ES-I3 (cell line): ENCODE results near the gene POLE.
"Not testable (repeated sequence)": the region's sequence is repeated elsewhere in the genome, so short reads cannot be mapped to it uniquely, and the experiment has no call there.

Experiments
- H3K36me3 ChIP-seq: 2 replicates; pipeline ENCODE4 v1.6.1; 2013; ENCODE audit warnings: mild to moderate bottlenecking, low read length, control low read depth, moderate library complexity; ENCODE audit not compliant: insufficient read depth
- H3K4me1 ChIP-seq: 2 replicates; pipeline ENCODE4 v1.6.1; 2013; ENCODE audit warnings: mild to moderate bottlenecking, control low read depth, low read length; ENCODE audit not compliant: insufficient read depth
- H3K9ac ChIP-seq: 2 replicates; pipeline ENCODE4 v1.6.1; 2013; ENCODE audit warnings: low read depth, mild to moderate bottlenecking, low read length, moderate library complexity
- H3K9me3 ChIP-seq: 2 replicates; pipeline ENCODE4 v1.6.1; 2013; ENCODE audit warnings: mild to moderate bottlenecking, low read length, moderate library complexity; ENCODE audit not compliant: control insufficient read depth, insufficient read depth

The POLE gene

DNA sequence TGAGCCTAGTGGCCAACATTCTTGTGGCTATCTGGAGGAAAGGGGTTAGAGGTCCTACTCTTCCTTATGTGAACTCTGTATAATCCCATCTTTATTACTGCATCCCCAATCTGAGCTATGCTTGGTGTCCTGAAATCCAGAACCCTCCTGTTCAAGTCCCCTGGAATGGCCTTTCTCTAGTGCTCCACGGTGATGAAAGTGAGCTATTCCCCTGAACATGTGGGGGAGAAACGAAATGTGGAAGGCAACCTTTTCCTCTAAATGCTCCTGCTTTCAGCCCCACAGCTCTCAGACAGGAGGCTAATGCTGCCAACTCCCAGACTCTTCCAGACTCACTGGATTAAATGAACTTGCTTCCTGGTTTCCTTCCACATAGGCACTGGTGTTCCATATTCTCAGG is 21.0 kb upstream of the POLE start:
- H3K4me1 ChIP-seq, result 0 out of 2 replicates have a peak, but pooled peaks cover 4% of the 10 kb centered on the region

DNA sequence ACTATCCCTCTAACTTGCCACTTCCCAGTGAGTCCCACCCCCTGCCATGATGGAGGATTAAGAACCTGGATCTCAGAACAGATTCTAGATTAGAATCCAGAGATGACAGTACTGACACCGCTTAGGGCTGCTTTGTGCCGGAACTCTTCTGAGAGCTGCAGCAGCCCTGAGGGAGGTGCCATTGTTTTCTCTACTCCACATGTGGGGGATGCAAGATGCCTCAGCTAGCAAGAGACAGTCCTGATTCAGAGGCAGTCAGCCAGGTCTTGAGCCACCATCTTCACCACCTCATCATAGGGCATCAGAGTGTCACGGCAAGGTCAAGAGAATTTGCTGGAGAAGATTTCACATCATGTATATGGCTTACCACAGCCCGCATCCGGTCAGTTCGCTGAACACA is 20.1 kb upstream of the POLE start:
- H3K9ac ChIP-seq, result no peak overlapping the region

More for the DNA sequence above, 21.0 kb upstream of the POLE start:
- Histone ChIP-seq H3K9ac (no peak overlapping the region), H3K9me3 (no peaks in the 10 kb centered on the region), H3K36me3 (no peaks in the 10 kb centered on the region)

DNA sequence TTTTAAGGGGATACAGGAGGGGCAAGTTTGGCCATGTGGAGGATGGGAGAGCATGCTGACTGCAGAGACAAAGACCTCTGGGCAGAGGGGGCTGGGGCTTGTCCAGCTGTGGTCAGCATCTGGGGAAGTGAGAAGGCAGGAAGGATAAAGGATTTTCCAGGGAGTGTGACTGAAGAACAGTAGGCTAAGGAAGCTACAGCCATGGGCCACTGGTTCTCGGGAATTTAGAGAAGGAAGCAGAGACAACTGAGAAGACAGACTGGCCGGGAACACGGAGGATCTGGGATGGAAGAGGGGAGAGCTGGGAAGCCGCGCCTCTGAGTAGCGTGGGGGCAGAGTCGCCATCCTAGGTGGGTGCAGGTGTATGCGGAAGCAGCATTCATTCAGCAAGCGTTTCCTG is 16.5 kb upstream of the POLE start:
- Histone ChIP-seq H3K9me3 (no peaks in the 10 kb centered on the region), H3K4me1 (0 out of 2 replicates have a peak, but pooled peaks cover 4% of the 10 kb centered on the region), H3K36me3 (no peaks in the 10 kb centered on the region), H3K9ac (no peak overlapping the region)

More for the DNA sequence above, 20.1 kb upstream of the POLE start:
- 0 out of 2 replicates have a peak, but pooled peaks cover 4% of the 10 kb centered on the region for H3K4me1 ChIP-seq
- no peaks in the 10 kb centered on the region for H3K9me3 ChIP-seq
- H3K36me3 ChIP-seq, result no peaks in the 10 kb centered on the region

DNA sequence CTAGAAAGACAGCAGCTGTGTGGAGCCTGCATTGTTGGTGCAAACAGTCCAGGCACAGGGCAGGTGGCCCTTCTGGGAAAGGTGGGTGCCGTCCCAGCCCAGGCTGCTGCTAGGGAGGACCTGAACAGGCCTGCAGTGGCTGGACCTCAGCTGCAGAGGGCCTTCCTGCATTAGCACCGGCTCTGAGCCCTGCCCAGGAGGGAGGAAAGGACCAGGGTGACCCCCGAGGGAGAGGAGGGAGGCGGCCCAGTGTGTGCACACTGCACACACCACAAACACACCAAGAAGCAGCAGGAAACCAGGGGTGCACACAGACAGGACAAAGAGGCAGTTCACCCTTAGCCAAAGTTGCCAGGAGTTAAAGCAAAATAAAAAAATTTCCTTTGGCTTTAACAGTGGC is 15.5 kb upstream of the POLE start:
- Histone ChIP-seq H3K4me1 (0 out of 2 replicates have a peak, but pooled peaks cover 4% of the 10 kb centered on the region), H3K9ac (no peak overlapping the region), H3K36me3 (no peaks in the 10 kb centered on the region), H3K9me3 (no peaks in the 10 kb centered on the region)

DNA sequence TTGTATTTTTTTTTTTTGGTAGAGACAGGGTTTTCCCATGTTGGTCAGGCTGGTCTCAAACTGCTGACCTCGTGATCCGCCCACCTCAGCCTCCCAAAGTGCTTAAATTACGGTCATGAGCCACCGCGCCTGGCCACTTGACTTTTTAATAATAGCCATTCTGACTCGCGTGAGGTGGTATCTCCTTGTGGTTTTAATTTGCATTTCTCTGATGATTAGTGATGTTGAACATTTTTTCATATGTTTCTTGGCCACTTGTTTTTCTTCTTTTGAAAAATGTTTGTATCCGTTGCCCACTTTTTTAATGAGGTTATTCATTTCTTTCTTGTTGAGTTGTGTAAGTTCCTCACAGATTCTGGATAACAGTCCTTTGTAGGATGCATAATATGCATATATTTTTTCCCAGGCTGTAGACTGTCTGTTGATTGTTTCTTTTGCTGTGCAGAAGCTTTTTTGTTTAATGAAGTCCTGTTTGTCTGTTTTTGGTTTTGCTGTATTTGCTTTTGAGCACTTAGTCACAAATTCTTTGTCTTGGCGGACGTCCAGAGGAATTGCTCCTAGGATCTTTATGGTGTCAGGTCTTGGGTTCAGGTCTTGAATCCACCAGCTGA is 13.2 kb upstream of the POLE start:
- 0 out of 2 replicates have a peak, but pooled peaks cover 4% of the 10 kb centered on the region for H3K4me1 ChIP-seq
- no peaks in the 10 kb centered on the region for H3K9me3 ChIP-seq
- H3K36me3 ChIP-seq, result no peaks in the 10 kb centered on the region
- H3K9ac ChIP-seq, result no peak overlapping the region

DNA sequence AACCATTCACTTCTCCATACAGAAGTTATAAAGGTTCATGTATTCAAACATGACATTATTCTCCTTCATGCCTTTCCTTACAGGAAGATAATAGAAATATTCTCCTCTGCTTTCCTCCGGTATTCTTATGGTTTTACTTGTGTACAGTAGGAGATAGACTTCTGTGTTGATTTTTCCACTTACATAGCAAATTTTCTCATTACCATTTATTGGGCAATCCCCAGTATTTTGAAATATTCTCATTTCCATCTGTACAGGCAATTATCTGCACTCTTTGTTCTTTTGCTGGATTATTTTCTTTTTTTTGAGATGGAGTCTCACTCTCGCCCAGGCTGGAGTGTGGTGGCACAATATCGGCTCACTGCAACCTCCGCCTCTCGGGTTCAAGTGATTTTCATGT is 11.2 kb upstream of the POLE start:
- Histone ChIP-seq H3K4me1 (no peaks in the 10 kb centered on the region), H3K36me3 (no peaks in the 10 kb centered on the region), H3K9me3 (no peaks in the 10 kb centered on the region), H3K9ac (no peak overlapping the region)

DNA sequence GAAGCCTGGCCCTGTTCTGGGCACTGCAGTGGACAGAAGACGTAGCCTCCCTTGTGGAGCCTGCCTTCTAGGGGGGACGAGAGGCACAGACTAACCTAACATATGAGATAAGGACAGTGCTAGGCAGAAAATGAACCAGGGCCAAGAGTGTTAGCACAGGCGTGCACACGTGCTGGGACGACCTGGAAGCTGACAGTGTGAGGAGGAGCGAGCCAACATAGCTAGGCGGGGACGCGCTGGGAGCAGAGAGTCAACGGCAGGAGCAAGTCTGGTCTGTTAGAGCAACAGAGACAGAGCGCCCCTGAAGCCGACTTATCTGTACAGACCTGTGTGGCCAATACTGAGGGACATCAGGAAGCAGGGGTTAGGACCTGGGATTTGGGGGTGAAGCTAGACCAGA is 8.3 kb upstream of the POLE start:
- H3K9ac ChIP-seq, result no peak overlapping the region
- no peaks in the 10 kb centered on the region for H3K36me3 ChIP-seq
- H3K9me3 ChIP-seq, result no peaks in the 10 kb centered on the region
- no peaks in the 10 kb centered on the region for H3K4me1 ChIP-seq

DNA sequence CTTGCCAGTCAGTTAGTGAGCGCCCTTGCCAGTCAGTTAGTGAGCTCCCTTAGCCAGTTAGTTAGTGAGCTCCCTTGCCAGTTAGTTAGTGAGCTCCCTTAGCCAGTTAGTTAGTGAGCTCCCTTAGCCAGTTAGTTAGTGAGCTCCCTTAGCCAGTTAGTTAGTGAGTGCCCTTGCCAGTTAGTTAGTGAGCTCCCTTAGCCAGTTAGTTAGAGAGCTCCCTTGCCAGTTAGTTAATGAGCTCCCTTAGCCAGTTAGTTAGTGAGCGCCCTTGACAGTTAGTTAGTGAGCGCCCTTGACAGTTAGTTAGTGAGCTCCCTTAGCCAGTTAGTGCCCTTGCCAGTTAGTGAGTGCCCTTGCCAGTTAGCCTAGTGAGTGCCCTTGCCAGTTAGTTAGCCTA is 7.7 kb upstream of the POLE start:
- H3K4me1 ChIP-seq, H3K36me3 ChIP-seq, H3K9me3 ChIP-seq, H3K9ac ChIP-seq: not testable (repeated sequence)

DNA sequence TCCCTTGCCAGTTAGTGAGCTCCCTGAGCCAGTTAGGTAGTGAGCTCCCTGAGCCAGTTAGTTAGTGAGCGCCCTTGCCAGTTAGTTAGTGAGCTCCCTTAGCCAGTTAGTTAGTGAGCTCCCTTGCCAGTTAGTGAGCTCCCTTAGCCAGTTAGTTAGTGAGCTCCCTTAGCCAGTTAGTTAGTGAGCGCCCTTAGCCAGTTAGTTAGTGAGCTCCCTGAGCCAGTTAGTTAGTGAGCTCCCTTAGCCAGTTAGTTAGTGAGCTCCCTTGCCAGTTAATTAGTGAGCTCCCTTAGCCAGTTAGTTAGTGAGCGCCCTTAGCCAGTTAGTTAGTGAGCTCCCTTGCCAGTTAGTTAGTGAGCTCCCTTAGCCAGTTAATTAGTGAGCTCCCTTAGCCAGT is 4.9 kb upstream of the POLE start:
- not testable (repeated sequence) for H3K36me3 ChIP-seq, H3K4me1 ChIP-seq, H3K9me3 ChIP-seq, H3K9ac ChIP-seq

DNA sequence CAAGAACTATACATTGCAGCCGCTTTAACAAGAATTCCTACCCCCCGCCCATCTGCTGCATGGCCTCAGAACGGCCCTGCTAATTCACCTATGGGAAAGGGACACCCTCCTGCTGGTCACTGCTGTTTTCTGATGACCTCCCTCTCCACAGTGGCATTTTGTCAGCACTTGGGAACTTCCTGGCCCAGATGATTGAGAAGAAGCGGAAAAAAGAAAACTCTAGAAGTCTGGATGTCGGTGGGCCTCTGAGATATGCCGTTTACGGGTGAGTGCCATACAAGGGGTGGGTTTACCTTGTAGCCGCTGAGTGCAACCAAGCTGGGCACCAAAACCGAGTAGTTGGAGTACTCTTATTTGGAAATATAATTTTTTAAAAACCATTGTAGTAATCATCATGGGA is 3.0 kb upstream of the POLE start:
- Histone ChIP-seq H3K9ac (no peak overlapping the region), H3K36me3 (peaks cover 2% of the 10 kb centered on the region; the same call in 1 of the 2 replicates), H3K4me1 (peaks cover 5% of the 10 kb centered on the region; the same call in 1 of the 2 replicates), H3K9me3 (no peaks in the 10 kb centered on the region)

DNA sequence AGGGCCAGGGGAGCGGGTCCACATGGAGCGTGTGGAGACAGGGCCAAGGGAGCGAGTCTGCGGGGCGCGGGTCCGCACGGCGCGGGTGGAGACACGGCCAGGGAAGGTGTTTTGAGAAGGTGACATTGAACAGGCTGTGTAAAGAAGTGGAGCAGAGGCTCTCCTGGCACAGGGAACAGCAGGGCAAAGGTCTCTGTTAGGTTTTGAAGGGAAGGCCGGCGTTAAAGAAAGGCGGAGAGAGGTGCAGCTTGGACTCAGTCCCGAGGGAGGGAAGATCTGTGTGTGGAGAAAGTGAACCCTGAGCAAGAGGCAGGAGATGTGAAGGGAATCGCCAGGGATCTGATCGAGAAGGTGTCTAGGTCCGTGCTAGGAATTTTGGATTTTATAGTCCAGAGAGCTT is 2.1 kb upstream of the POLE start:
- H3K4me1 ChIP-seq, result peaks cover 5% of the 10 kb centered on the region; the same call in 1 of the 2 replicates
- H3K9me3 ChIP-seq, result no peaks in the 10 kb centered on the region
- H3K36me3 ChIP-seq, result peaks cover 2% of the 10 kb centered on the region; the same call in 1 of the 2 replicates
- no peak overlapping the region for H3K9ac ChIP-seq

DNA sequence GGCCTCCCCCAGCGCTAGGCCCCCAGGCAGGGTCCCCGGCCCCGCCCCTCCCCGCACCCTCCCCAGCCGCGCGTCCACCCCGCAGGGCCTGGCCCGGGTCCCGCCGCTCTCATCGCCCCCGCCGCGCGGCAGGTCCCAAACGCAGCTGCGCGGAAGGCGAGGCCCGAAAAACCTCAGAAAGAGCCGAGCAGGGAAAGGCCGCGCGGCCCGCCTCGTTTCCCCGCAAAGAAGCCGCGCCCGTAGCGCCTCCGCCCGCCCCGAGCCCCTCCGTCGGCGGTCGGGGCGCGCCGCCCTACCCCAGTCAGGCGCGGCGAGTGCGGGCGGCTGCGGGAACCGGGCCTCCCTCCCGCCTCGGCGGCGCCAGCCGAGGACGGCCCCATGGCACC is 324 bp downstream of the POLE start:
- H3K9me3 ChIP-seq, result no peaks in the 10 kb centered on the region
- peaks cover 5% of the 10 kb centered on the region; the same call in 1 of the 2 replicates for H3K4me1 ChIP-seq
- peaks cover 2% of the 10 kb centered on the region; the same call in 1 of the 2 replicates for H3K36me3 ChIP-seq
- H3K9ac ChIP-seq, result peak overlapping the region; percentile 73

DNA sequence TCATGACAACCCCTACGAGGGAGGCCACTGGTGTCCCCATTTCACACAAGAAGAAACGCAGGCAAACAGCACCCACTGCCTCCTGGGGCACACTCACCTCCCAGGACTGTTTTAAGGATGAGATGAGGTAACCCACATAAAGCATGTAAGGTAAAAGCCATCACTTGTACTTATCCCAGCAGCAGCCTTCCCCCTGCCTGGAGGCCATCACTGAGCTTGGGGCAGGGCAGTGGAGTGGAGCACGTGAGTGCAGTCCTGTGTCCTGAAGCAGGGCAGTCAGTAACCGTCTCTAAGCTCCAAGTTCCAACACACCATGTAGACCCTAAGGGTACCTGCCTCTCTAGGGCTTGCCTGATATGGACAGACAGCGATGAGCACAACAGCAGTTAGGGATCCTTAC is 1.7 kb downstream of the POLE start:
- H3K36me3 ChIP-seq, result peaks cover 2% of the 10 kb centered on the region
- H3K9me3 ChIP-seq, result no peaks in the 10 kb centered on the region
- H3K9ac ChIP-seq, result no peak overlapping the region
- peaks cover 5% of the 10 kb centered on the region; the same call in 1 of the 2 replicates for H3K4me1 ChIP-seq

DNA sequence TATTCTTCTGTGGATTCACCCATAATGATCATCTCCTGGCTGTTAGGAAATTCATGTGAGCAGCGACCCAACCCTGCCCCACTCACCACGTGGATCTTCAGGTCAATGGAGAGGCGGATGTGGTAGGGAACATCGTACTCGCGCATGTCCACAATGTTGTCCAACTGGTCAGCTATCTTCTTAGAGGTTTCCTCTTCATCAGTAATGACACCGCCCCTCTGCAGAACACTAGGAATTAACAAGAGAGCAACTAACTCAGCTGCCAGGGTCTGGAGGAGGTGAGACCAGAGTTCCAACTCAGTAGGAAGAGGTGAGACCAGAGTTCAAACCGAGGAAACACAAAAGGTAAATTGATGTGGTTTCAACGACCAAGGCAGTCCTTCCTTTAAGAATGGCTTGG is 9.7 kb downstream of the POLE start:
- Histone ChIP-seq H3K9ac (no peak overlapping the region), H3K36me3 (peaks cover 20% of the 10 kb centered on the region), H3K9me3 (no peaks in the 10 kb centered on the region), H3K4me1 (no peaks in the 10 kb centered on the region)

DNA sequence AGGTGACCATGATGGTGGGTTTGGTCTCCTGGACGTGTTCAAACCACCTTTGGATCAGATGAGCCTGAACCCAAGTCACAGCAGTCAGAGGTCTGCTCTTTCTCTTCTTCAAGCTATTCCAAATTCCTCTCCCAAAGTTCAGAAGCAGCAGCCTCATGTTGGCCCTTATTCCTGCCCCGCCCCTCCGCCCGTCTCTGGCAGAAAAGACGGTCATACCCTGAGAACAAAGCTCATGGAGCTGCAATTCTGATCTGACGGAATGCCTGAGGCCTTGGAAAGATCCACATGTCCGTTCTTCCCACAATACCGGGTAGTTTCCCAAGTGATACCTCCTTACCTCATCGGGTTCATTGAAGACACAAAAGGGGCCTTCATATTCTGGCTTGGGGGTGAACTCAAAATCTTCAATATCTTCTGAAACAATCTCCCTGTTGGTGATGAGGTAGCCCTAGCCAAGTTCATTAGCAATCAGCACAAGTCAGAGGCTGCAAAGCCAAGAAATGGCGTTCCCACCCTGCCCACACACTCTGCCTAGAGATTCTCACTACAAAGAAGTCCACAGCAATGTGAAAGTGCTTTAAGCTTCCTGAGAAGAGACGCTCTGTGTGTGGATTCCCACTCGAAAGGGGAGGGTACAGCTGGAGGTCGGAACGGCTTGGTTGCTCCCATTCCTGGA is 11.2 kb downstream of the POLE start:
- H3K4me1 ChIP-seq, result no peaks in the 10 kb centered on the region
- peaks cover 28% of the 10 kb centered on the region for H3K36me3 ChIP-seq
- H3K9me3 ChIP-seq, result no peaks in the 10 kb centered on the region
- no peak overlapping the region for H3K9ac ChIP-seq
